Measurements from ENCODE around the gene MBD3L5. TPM values are rescaled to one million over a fixed set of nuclear protein-coding genes. Genes with fewer than 3 reads are reported as not detected.
"Not testable (repeated sequence)": the region's sequence is repeated elsewhere in the genome, so short reads cannot be mapped to it uniquely, and the experiment has no call there.

Gene MBD3L5
- total RNA-seq (2012; rRNA removed), result not detected in 2 replicates

GRCh38 chr19:7030278-7030677, at the start of gene MBD3L5:
Gene MBD3L5 (plus strand): TSS chr19:7030578. CDS start chr19:7030612, 34 bp downstream.
- H3K36me3 ChIP-seq (ENCODE audit: insufficient read depth, low read length), result not testable (repeated sequence)

GRCh38 chr19:6983448-6983847, 46.9 kb upstream of the MBD3L5 start:
- no peak overlapping the region for H3K9ac ChIP-seq (ENCODE audit: low read depth, low read length)
- H3K4me2 ChIP-seq (ENCODE audit: low read length), result no peak overlapping the region
- H3K4me3 ChIP-seq (ENCODE audit: low read length), result no peak overlapping the region
- no peaks in the 10 kb centered on the region for H3K36me3 ChIP-seq (ENCODE audit: insufficient read depth, low read length)
- no peaks in the 10 kb centered on the region for H3K27me3 ChIP-seq (ENCODE audit: control insufficient read depth, insufficient read depth, low read length)
- H3K4me1 ChIP-seq (ENCODE audit: control insufficient read depth, insufficient read depth, low read length), result no peaks in the 10 kb centered on the region
- H3K9me3 ChIP-seq (replicated peaks; ENCODE audit: low read length), result no peaks in the 10 kb centered on the region

More at GRCh38 chr19:7030278-7030677, at the start of gene MBD3L5:
- not testable (repeated sequence) for H3K4me2 ChIP-seq (ENCODE audit: low read length); H3K9me3 ChIP-seq (replicated peaks; ENCODE audit: low read length); H3K9ac ChIP-seq (ENCODE audit: low read depth, low read length); H3K4me1 ChIP-seq (ENCODE audit: control insufficient read depth, insufficient read depth, low read length); H3K4me3 ChIP-seq (ENCODE audit: low read length); H3K27me3 ChIP-seq (ENCODE audit: control insufficient read depth, insufficient read depth, low read length)

GRCh38 chr19:6987850-6988249, 42.5 kb upstream of the MBD3L5 start:
- no peak overlapping the region for H3K9ac ChIP-seq (ENCODE audit: low read depth, low read length)
- H3K9me3 ChIP-seq (replicated peaks; ENCODE audit: low read length), result no peaks in the 10 kb centered on the region
- H3K4me3 ChIP-seq (ENCODE audit: low read length), result no peak overlapping the region
- H3K4me2 ChIP-seq (ENCODE audit: low read length), result no peak overlapping the region
- no peaks in the 10 kb centered on the region for H3K4me1 ChIP-seq (ENCODE audit: control insufficient read depth, insufficient read depth, low read length)
- H3K27me3 ChIP-seq (ENCODE audit: control insufficient read depth, insufficient read depth, low read length), result no peaks in the 10 kb centered on the region
- no peaks in the 10 kb centered on the region for H3K36me3 ChIP-seq (ENCODE audit: insufficient read depth, low read length)

GRCh38 chr19:6988257-6988656, 42.1 kb upstream of the MBD3L5 start:
- H3K27me3 ChIP-seq (ENCODE audit: control insufficient read depth, insufficient read depth, low read length), result no peaks in the 10 kb centered on the region
- no peaks in the 10 kb centered on the region for H3K4me1 ChIP-seq (ENCODE audit: control insufficient read depth, insufficient read depth, low read length)
- H3K9me3 ChIP-seq (replicated peaks; ENCODE audit: low read length), result no peaks in the 10 kb centered on the region
- no peak overlapping the region for H3K9ac ChIP-seq (ENCODE audit: low read depth, low read length)
- H3K4me3 ChIP-seq (ENCODE audit: low read length), result no peak overlapping the region
- H3K36me3 ChIP-seq (ENCODE audit: insufficient read depth, low read length), result no peaks in the 10 kb centered on the region
- H3K4me2 ChIP-seq (ENCODE audit: low read length), result no peak overlapping the region

- Histone ChIP-seq H3K4me3 (ENCODE audit: low read length) (no peak overlapping the region), H3K9ac (ENCODE audit: low read depth, low read length) (no peak overlapping the region), H3K27me3 (ENCODE audit: control insufficient read depth, insufficient read depth, low read length) (no peaks in the 10 kb centered on the region), H3K4me2 (ENCODE audit: low read length) (no peak overlapping the region), H3K9me3 (replicated peaks; ENCODE audit: low read length) (peaks cover 6% of the 10 kb centered on the region), H3K36me3 (ENCODE audit: insufficient read depth, low read length) (no peaks in the 10 kb centered on the region), H3K4me1 (ENCODE audit: control insufficient read depth, insufficient read depth, low read length) (no peaks in the 10 kb centered on the region)
These were observed 35.3 kb upstream of the MBD3L5 start for GRCh38 chr19:6995054-6995453.

GRCh38 chr19:6996810-6997209, 33.6 kb upstream of the MBD3L5 start:
- Histone ChIP-seq H3K4me1 (ENCODE audit: control insufficient read depth, insufficient read depth, low read length) (no peaks in the 10 kb centered on the region), H3K4me3 (ENCODE audit: low read length) (no peak overlapping the region), H3K36me3 (ENCODE audit: insufficient read depth, low read length) (no peaks in the 10 kb centered on the region), H3K4me2 (ENCODE audit: low read length) (no peak overlapping the region), H3K9ac (ENCODE audit: low read depth, low read length) (no peak overlapping the region), H3K9me3 (replicated peaks; ENCODE audit: low read length) (peaks cover 15% of the 10 kb centered on the region), H3K27me3 (ENCODE audit: control insufficient read depth, insufficient read depth, low read length) (no peaks in the 10 kb centered on the region)

- Histone ChIP-seq H3K4me2 (ENCODE audit: low read length) (no peak overlapping the region), H3K4me1 (ENCODE audit: control insufficient read depth, insufficient read depth, low read length) (no peaks in the 10 kb centered on the region), H3K27me3 (ENCODE audit: control insufficient read depth, insufficient read depth, low read length) (no peaks in the 10 kb centered on the region), H3K9me3 (replicated peaks; ENCODE audit: low read length) (peaks cover 15% of the 10 kb centered on the region), H3K36me3 (ENCODE audit: insufficient read depth, low read length) (no peaks in the 10 kb centered on the region), H3K9ac (ENCODE audit: low read depth, low read length) (no peak overlapping the region), H3K4me3 (ENCODE audit: low read length) (no peak overlapping the region)
These were observed 32.5 kb upstream of the MBD3L5 start for GRCh38 chr19:6997679-6998445.

- no peaks in the 10 kb centered on the region for H3K4me1 ChIP-seq (ENCODE audit: control insufficient read depth, insufficient read depth, low read length)
- peaks cover 11% of the 10 kb centered on the region for H3K9me3 ChIP-seq (replicated peaks; ENCODE audit: low read length)
- H3K27me3 ChIP-seq (ENCODE audit: control insufficient read depth, insufficient read depth, low read length), result no peaks in the 10 kb centered on the region
- no peaks in the 10 kb centered on the region for H3K36me3 ChIP-seq (ENCODE audit: insufficient read depth, low read length)
- H3K4me3 ChIP-seq (ENCODE audit: low read length), result no peak overlapping the region
- no peak overlapping the region for H3K4me2 ChIP-seq (ENCODE audit: low read length)
- H3K9ac ChIP-seq (ENCODE audit: low read depth, low read length), result no peak overlapping the region
These were observed 30.4 kb upstream of the MBD3L5 start for GRCh38 chr19:6999933-7000332.

GRCh38 chr19:7000333-7000732, 30.0 kb upstream of the MBD3L5 start:
- peaks cover 9% of the 10 kb centered on the region for H3K9me3 ChIP-seq (replicated peaks; ENCODE audit: low read length)
- no peak overlapping the region for H3K4me3 ChIP-seq (ENCODE audit: low read length)
- H3K27me3 ChIP-seq (ENCODE audit: control insufficient read depth, insufficient read depth, low read length), result no peaks in the 10 kb centered on the region
- no peaks in the 10 kb centered on the region for H3K36me3 ChIP-seq (ENCODE audit: insufficient read depth, low read length)
- H3K9ac ChIP-seq (ENCODE audit: low read depth, low read length), result no peak overlapping the region
- H3K4me2 ChIP-seq (ENCODE audit: low read length), result no peak overlapping the region
- H3K4me1 ChIP-seq (ENCODE audit: control insufficient read depth, insufficient read depth, low read length), result no peaks in the 10 kb centered on the region

GRCh38 chr19:7000816-7001215, 29.6 kb upstream of the MBD3L5 start:
- no peaks in the 10 kb centered on the region for H3K4me1 ChIP-seq (ENCODE audit: control insufficient read depth, insufficient read depth, low read length)
- no peak overlapping the region for H3K4me3 ChIP-seq (ENCODE audit: low read length)
- no peak overlapping the region for H3K9ac ChIP-seq (ENCODE audit: low read depth, low read length)
- no peak overlapping the region for H3K4me2 ChIP-seq (ENCODE audit: low read length)
- H3K27me3 ChIP-seq (ENCODE audit: control insufficient read depth, insufficient read depth, low read length), result no peaks in the 10 kb centered on the region
- no peaks in the 10 kb centered on the region for H3K36me3 ChIP-seq (ENCODE audit: insufficient read depth, low read length)
- H3K9me3 ChIP-seq (replicated peaks; ENCODE audit: low read length), result peaks cover 9% of the 10 kb centered on the region

GRCh38 chr19:7004313-7004931, 26.0 kb upstream of the MBD3L5 start:
- Histone ChIP-seq H3K27me3 (ENCODE audit: control insufficient read depth, insufficient read depth, low read length) (no peaks in the 10 kb centered on the region), H3K4me3 (ENCODE audit: low read length) (no peak overlapping the region), H3K36me3 (ENCODE audit: insufficient read depth, low read length) (no peaks in the 10 kb centered on the region), H3K4me1 (ENCODE audit: control insufficient read depth, insufficient read depth, low read length) (no peaks in the 10 kb centered on the region), H3K4me2 (ENCODE audit: low read length) (no peak overlapping the region), H3K9ac (ENCODE audit: low read depth, low read length) (no peak overlapping the region), H3K9me3 (replicated peaks; ENCODE audit: low read length) (peaks cover 9% of the 10 kb centered on the region)
